Astrocyte (in vitro differentiated cells and primary cell): ENCODE data around the gene ESYT3. TPM values are rescaled to one million over a fixed set of nuclear protein-coding genes. Genes with fewer than 3 reads are reported as not detected.

Experiments
- DNase-seq: peaks from one replicate; pipeline ENCODE4 v3.0.0-alpha.2; 2010; ENCODE audit warnings: low read depth
- FAIRE-seq: peaks from 2 replicates; lab custom pipeline; 2011; peaks lifted over from hg19 to GRCh38; lab: Jason Lieb, UNC
- H2AFZ ChIP-seq: 2 replicates; pipeline ENCODE4 v1.6.0; 2012; ENCODE audit warnings: low read depth, low read length, inconsistent platforms
- H3K27ac ChIP-seq: 2 replicates; pipeline ENCODE4 v1.5.1; 2011; ENCODE audit warnings: low read depth, low read length, inconsistent platforms
- H3K27me3 ChIP-seq: 2 replicates; pipeline ENCODE4 v1.6.0; 2011; ENCODE audit warnings: low read length, inconsistent platforms; ENCODE audit not compliant: insufficient read depth
- H3K36me3 ChIP-seq: 2 replicates; pipeline ENCODE4 v1.5.1; 2011; ENCODE audit warnings: low read length, inconsistent platforms; ENCODE audit not compliant: insufficient read depth
- H3K4me1 ChIP-seq: 2 replicates; pipeline ENCODE4 v1.5.1; 2011; ENCODE audit warnings: low read length, inconsistent platforms; ENCODE audit not compliant: insufficient read depth
- H3K4me2 ChIP-seq: 2 replicates; pipeline ENCODE4 v1.6.0; 2012; ENCODE audit warnings: low read length, inconsistent platforms
- H3K4me3 ChIP-seq: 2 replicates; pipeline ENCODE4 v1.5.1; 2011; ENCODE audit warnings: low read depth, mild to moderate bottlenecking, low read length, inconsistent platforms; ENCODE audit not compliant: insufficient read depth
- H3K79me2 ChIP-seq: 2 replicates; pipeline ENCODE4 v1.6.0; 2012; ENCODE audit warnings: mild to moderate bottlenecking, low read length, inconsistent platforms; ENCODE audit not compliant: insufficient read depth
- H3K9ac ChIP-seq: 2 replicates; pipeline ENCODE4 v1.6.0; 2012; ENCODE audit warnings: mild to moderate bottlenecking, low read length, inconsistent platforms
- H3K9me3 ChIP-seq: 2 replicates; pipeline ENCODE4 v1.5.1; 2012; ENCODE audit warnings: low read depth, mild to moderate bottlenecking, low read length, inconsistent platforms; ENCODE audit not compliant: insufficient read depth
- H4K20me1 ChIP-seq: 2 replicates; pipeline ENCODE4 v1.6.0; 2012; ENCODE audit warnings: low read length, inconsistent platforms; ENCODE audit not compliant: insufficient read depth
- H3K27ac Mint-ChIP-seq: one replicate; pipeline ENCODE4 v1.8.0; 2021; ENCODE audit warnings: mild to moderate bottlenecking, mixed read lengths; ENCODE audit not compliant: unreplicated experiment
- H3K27me3 Mint-ChIP-seq: one replicate; pipeline ENCODE4 v1.8.0; 2021; ENCODE audit warnings: low read depth, mixed read lengths; ENCODE audit not compliant: unreplicated experiment
- H3K36me3 Mint-ChIP-seq: one replicate; pipeline ENCODE4 v1.8.0; 2021; ENCODE audit warnings: low read depth, mixed read lengths; ENCODE audit not compliant: unreplicated experiment
- H3K4me1 Mint-ChIP-seq: one replicate; pipeline ENCODE4 v1.8.0; 2021; ENCODE audit warnings: low read depth, mixed read lengths; ENCODE audit not compliant: unreplicated experiment
- H3K4me3 Mint-ChIP-seq: one replicate; pipeline ENCODE4 v1.8.0; 2021; ENCODE audit warnings: mild to moderate bottlenecking, moderate library complexity, mixed read lengths; ENCODE audit not compliant: unreplicated experiment
- H3K9me3 Mint-ChIP-seq: one replicate; pipeline ENCODE4 v1.8.0; 2021; ENCODE audit warnings: mild to moderate bottlenecking, mixed read lengths; ENCODE audit not compliant: unreplicated experiment
- CTCF ChIP-seq: IDR thresholded peaks from 2 replicates; pipeline ENCODE4 v1.5.1; 2011; ENCODE audit warnings: low read depth, mild to moderate bottlenecking, inconsistent platforms, low read length, moderate library complexity; ENCODE audit not compliant: insufficient read depth
- EZH2 ChIP-seq: IDR thresholded peaks from 2 replicates; pipeline ENCODE4 v1.6.1; 2012; ENCODE audit warnings: mild to moderate bottlenecking, low read length, inconsistent platforms; ENCODE audit not compliant: insufficient read depth
- total RNA-seq: library from RNA; stranded (reverse); gene quantifications from 2 replicates; pipeline ENCODE4 v1.2.1, GENCODE V29; 2021

Gene ESYT3
- total RNA-seq, 1 donor from 2014 or later = 2.0 TPM

- DNase-seq (no peak), FAIRE-seq (no peak)
- TF ChIP-seq EZH2 (no peak), CTCF (no peak)
- H3K9me3 ChIP-seq = no peaks in the 10 kb centered on the region
- no peaks in the 10 kb centered on the region for H3K27me3 ChIP-seq
- Mint-ChIP-seq H3K27me3 (peaks cover 6% of the 10 kb centered on the region), H3K4me1 (peaks cover 4% of the 10 kb centered on the region), H3K4me3 (no peak overlapping the region), H3K36me3 (peaks cover 18% of the 10 kb centered on the region), H3K9me3 (no peaks in the 10 kb centered on the region), H3K27ac (no peak overlapping the region)
- no peak overlapping the region for H3K9ac ChIP-seq
- no peaks in the 10 kb centered on the region for H3K4me1 ChIP-seq
- no peak overlapping the region for H3K4me2 ChIP-seq
- H3K4me3 ChIP-seq = no peak overlapping the region
- H3K79me2 ChIP-seq = no peaks in the 10 kb centered on the region
- no peaks in the 10 kb centered on the region for H3K36me3 ChIP-seq
- H2AFZ ChIP-seq = no peak overlapping the region
- no peaks in the 10 kb centered on the region for H4K20me1 ChIP-seq
- no peak overlapping the region for H3K27ac ChIP-seq
These were observed 23.7 kb downstream of the ESYT3 start for GRCh38 chr3:138457863-138458735.

- Mint-ChIP-seq H3K27ac (no peak overlapping the region), H3K27me3 (peaks cover 8% of the 10 kb centered on the region), H3K4me3 (no peak overlapping the region), H3K4me1 (peaks cover 4% of the 10 kb centered on the region), H3K36me3 (peaks cover 18% of the 10 kb centered on the region), H3K9me3 (no peaks in the 10 kb centered on the region)
- no peak overlapping the region for H3K27ac ChIP-seq
- no peaks in the 10 kb centered on the region for H3K36me3 ChIP-seq
- H3K4me2 ChIP-seq = no peak overlapping the region
- no peaks in the 10 kb centered on the region for H3K9me3 ChIP-seq
- TF ChIP-seq EZH2 (no peak), CTCF (no peak)
- no peak for DNase-seq
- no peaks in the 10 kb centered on the region for H3K4me1 ChIP-seq
- H3K9ac ChIP-seq = no peak overlapping the region
- FAIRE-seq = no peak
- H3K4me3 ChIP-seq = no peak overlapping the region
- H2AFZ ChIP-seq = no peak overlapping the region
- no peaks in the 10 kb centered on the region for H4K20me1 ChIP-seq
- H3K79me2 ChIP-seq = no peaks in the 10 kb centered on the region
- H3K27me3 ChIP-seq = no peaks in the 10 kb centered on the region
These were observed 24.5 kb downstream of the ESYT3 start for GRCh38 chr3:138458774-138459499.
